Aorta (tissue), 5 donors: ENCODE results near the gene COL4A2. TPM values are rescaled to one million over a fixed set of nuclear protein-coding genes. Genes with fewer than 3 reads are reported as not detected.

ENCODE experiments used
- ATAC-seq: fragments of 200-7000 bp; cut with Tn5 transposase; one replicate; pipeline ENCODE4 v1.9.1; 2022; ENCODE audit warnings: moderate library complexity; ENCODE audit not compliant: low FRiP score
- DNase-seq, 2 donors: peaks; one replicate each; pipeline ENCODE4 v3.0.0-alpha.2; 2020
- H3K27ac ChIP-seq, 2 donors: one replicate each; pipeline ENCODE4 v1.5.1; 2013; ENCODE audit warnings: low read length in 2 of 2, mild to moderate bottlenecking in 2 of 2, moderate library complexity in 2 of 2, control low read depth in 1 of 2, inconsistent platforms in 1 of 2, low read depth in 1 of 2
- H3K27me3 ChIP-seq, 2 donors: one replicate each; pipeline ENCODE4 v1.6.1; 2013; ENCODE audit warnings: control low read depth in 1 of 2, low read length in 1 of 2, mild to moderate bottlenecking in 1 of 2, moderate library complexity in 1 of 2; ENCODE audit not compliant: insufficient read depth in 2 of 2, control insufficient read depth in 1 of 2
- H3K36me3 ChIP-seq, 2 donors: one replicate each; pipeline ENCODE4 v1.6.1; 2013; ENCODE audit warnings: control low read depth in 1 of 2, low read length in 1 of 2, mild to moderate bottlenecking in 1 of 2; ENCODE audit not compliant: insufficient read depth in 2 of 2, control insufficient read depth in 1 of 2
- H3K4me1 ChIP-seq, 2 donors: one replicate each; pipeline ENCODE4 v1.6.1; 2013; ENCODE audit warnings: low read length in 2 of 2, control low read depth in 1 of 2, mild to moderate bottlenecking in 1 of 2, moderate library complexity in 1 of 2; ENCODE audit not compliant: insufficient read depth in 2 of 2, control insufficient read depth in 1 of 2
- H3K4me3 ChIP-seq, 2 donors: one replicate each; pipeline ENCODE4 v1.5.1; 2013; ENCODE audit warnings: low read length in 2 of 2, control low read depth in 1 of 2, mild to moderate bottlenecking in 1 of 2
- H3K9me3 ChIP-seq: one replicate; pipeline ENCODE4 v1.6.1; 2013; ENCODE audit warnings: mild to moderate bottlenecking, low read length; ENCODE audit not compliant: control insufficient read depth
- WGBS, 2 donors: extraction: QIAGEN DNeasy Blood & Tissue Kit; methylation state at CpG; one replicate each; pipeline ENCODE4 v1.1.7; 2013; 5-methylcytosine and 5-hydroxymethylcytosine counted together
- intact Hi-C, 2 donors: fragments of 100-400 bp; cut with DNase I; formaldehyde crosslinking; loops; one replicate each; pipeline versions ENCODE4 v1.14.2 to v1.15.0; 2022
- polyA plus RNA-seq, 2 donors: library from polyadenylated mRNA; stranded (reverse); fragments of 200-250 nt; gene quantifications; one replicate each; pipeline ENCODE4 v1.2.3, GENCODE V29; 2013
- total RNA-seq, 2 donors: library from RNA; stranded (reverse); fragmentation: NEBNext Ultra II Directional; extraction: Animal tissue kit (Norgen Biotek cat#: 25700); gene quantifications; one replicate each; pipeline ENCODE4 v1.2.1, GENCODE V29; 2021
- donor health status: healthy with polysubstance abuse.
- donor health status: Bipolar disorder and iron deficiency.
- donor health status: DM: no; HTN: no; CAD: no.
- donor health status: DM: no; HTN: no; CAD: no.
- donor health status: DM: yes; HTN: yes; CAD: no.

Gene COL4A2
- total and polyA plus RNA-seq, 4 donors = 117 to 1,110 (median 681) TPM

DNA sequence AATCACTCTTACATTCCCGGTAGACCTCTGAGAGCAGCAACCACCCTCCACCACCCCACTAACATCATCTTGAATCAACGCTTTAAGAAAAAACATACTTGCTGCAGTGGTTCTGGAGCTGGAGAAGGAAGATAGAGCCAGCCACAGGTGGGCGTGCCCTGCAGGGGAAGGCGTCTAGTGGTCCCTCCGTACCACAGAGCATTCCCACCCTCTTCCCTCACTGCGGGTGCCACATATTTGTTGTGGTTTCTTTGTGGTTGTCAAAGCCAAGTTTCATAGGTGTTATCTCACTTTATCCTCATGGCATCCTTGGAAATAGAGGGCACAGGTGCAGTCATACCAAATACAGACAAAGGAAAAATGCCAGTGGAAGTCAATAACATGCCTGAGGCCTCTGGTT lies 22.2 kb downstream of the COL4A2 start:
- ATAC-seq (no peak), DNase-seq (no peak)
- Histone ChIP-seq H3K36me3 (no peaks in the 10 kb centered on the region), H3K27ac (peak overlapping the region; percentile 81 to 92), H3K4me3 (no peak overlapping the region), H3K9me3 (no peaks in the 10 kb centered on the region), H3K27me3 (no peaks in the 10 kb centered on the region), H3K4me1 (peaks cover 6 to 8% of the 10 kb centered on the region in 2 donors)
- intact Hi-C loops = loop anchor here in 1 of 2 donors (5.0 kb wide), 1 partner anchor 83 kb away; no protein-coding TSS in a partner anchor
- 19 to 38% methylated on average over 6 of the region's 6 CpGs for WGBS, 2 donors

DNA sequence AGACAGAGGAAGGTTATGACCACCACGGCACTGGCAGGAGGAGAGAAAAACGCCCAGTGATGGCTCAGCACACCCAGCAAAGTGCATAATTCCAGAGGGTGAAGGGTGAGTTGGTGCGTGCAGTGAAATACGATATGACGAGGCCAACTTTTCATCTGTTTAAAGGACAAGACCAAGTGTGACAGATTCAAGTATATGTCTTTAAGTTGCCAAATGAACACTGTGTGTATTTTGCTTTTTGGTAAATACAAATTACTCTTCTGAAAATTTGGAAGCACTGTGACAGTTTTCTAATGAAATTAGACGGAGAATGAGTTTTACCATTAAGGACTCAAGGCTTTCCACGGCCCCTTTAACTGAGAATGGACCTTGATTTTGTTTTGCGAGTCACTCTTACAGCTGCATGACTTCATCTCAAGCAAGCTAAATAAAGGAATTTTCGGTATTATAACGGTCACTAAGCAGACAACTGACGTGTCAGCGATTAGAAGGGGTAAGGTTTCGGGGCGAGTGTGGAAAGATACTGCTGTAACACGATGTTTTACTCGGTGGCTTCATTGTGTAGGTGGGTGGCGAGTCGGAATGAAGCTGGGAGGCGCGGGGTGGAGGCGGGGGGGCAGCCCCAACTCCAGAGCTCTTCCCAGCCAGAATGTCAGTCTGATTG lies 22.8 kb downstream of the COL4A2 start:
- no peaks in the 10 kb centered on the region for H3K9me3 ChIP-seq
- DNase-seq = peak in 1 of 2 donors; percentile 42
- peak overlapping the region in 1 of 2 donors; percentile 50 for H3K4me3 ChIP-seq
- ATAC-seq = peak; percentile 50
- intact Hi-C loops = loop anchor here in 1 of 2 donors (5.0 kb wide), 1 partner anchor 82 kb away; no protein-coding TSS in a partner anchor
- peak overlapping the region; percentile 92 to 97 for H3K27ac ChIP-seq
- no peaks in the 10 kb centered on the region for H3K27me3 ChIP-seq
- H3K36me3 ChIP-seq = no peaks in the 10 kb centered on the region
- WGBS, 2 donors = 4 to 19% methylated on average over 21 of the region's 21 CpGs
- peaks cover 6 to 8% of the 10 kb centered on the region in 2 donors for H3K4me1 ChIP-seq

DNA sequence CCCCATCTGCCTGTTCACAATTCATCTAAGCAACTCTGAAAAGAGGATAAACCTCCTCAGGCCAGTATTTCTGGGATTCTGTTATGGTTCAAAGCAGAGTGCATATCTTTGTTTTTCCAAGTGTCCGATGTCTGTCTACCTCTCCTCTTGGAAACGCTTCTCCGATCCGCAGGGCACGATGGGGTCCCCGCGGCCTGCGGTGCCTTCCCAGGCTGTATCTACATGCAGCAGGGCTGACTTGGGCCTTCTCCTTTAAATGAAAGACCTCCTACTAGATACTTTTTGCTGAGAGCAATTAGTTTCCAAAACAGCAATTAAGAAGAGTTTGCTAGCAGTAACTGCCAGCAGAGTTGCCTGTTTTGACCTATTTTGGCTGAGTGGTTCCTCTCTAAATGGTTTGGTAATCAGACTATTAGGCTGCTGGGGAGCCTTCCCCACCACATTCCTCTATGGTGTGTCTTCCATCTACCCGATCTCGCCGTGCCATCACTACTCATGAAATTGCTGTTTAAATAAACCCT lies 23.5 kb downstream of the COL4A2 start:
- Histone ChIP-seq H3K4me3 (peak overlapping the region in 1 of 2 donors; percentile 50), H3K9me3 (no peaks in the 10 kb centered on the region), H3K27me3 (no peaks in the 10 kb centered on the region), H3K36me3 (no peaks in the 10 kb centered on the region), H3K4me1 (peaks cover 6 to 8% of the 10 kb centered on the region in 2 donors), H3K27ac (peak overlapping the region; percentile 90 to 97)
- 18 to 39% methylated on average over 11 of the region's 11 CpGs for WGBS, 2 donors
- DNase-seq = peak in 1 of 2 donors; percentile 19
- intact Hi-C loops = no loop called here
- peak; percentile 6 for ATAC-seq

DNA sequence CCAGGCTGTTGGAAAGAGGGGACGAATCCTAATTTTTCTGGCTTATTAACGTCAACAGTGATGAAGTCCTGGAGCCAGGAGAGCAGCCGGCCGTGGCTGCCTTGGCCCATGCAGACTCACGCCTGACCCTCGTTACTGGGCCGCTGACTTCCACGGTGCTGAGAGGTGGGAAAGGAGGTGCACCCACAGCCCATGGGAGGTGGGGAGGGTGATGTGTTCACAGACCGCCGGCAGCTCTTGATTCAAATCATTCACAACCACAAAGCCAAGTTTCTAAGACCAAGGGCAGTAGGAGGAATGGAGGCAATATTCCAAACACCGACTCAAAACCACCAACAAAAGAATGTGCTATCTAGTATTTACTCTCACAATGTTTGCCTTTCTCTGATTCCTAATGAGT lies 24.3 kb downstream of the COL4A2 start:
- Histone ChIP-seq H3K9me3 (no peaks in the 10 kb centered on the region), H3K36me3 (no peaks in the 10 kb centered on the region), H3K27me3 (no peaks in the 10 kb centered on the region), H3K4me1 (peaks cover 7 to 8% of the 10 kb centered on the region in 2 donors), H3K27ac (peak overlapping the region in 1 of 2 donors; percentile 70), H3K4me3 (no peak overlapping the region)
- no peak for ATAC-seq
- DNase-seq = peak in 1 of 2 donors; percentile 46
- intact Hi-C loops = no loop called here
- 1 to 12% methylated on average over 11 of the region's 11 CpGs for WGBS, 2 donors

DNA sequence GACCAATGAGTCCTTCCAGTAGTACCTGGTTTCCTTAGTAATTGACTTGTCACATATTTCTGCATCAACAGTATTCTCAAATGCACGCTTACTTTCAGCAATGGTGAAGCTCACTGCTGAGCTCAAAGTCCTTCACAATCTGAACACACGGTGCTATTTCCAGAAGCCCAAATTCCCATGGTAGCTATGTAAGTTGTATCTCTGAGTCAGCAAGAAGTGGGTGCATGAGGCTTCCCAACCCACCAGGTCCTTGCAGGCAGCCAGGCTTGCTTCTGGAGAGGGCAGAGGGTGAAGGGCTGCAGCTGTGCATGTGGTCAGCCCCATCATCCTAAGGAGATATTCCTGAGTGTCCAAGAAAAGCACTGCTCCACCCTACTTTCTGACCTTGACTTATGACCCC lies 25.7 kb downstream of the COL4A2 start:
- ATAC-seq (no peak), DNase-seq (peak in 1 of 2 donors; percentile 24)
- Histone ChIP-seq H3K4me1 (peaks cover 10 to 11% of the 10 kb centered on the region in 2 donors), H3K4me3 (no peak overlapping the region), H3K9me3 (no peaks in the 10 kb centered on the region), H3K27me3 (no peaks in the 10 kb centered on the region), H3K27ac (peak overlapping the region in 1 of 2 donors; percentile 52), H3K36me3 (no peaks in the 10 kb centered on the region)
- intact Hi-C loops = no loop called here
- 42% methylated on average over 2 of the region's 2 CpGs for WGBS, 2 donors

DNA sequence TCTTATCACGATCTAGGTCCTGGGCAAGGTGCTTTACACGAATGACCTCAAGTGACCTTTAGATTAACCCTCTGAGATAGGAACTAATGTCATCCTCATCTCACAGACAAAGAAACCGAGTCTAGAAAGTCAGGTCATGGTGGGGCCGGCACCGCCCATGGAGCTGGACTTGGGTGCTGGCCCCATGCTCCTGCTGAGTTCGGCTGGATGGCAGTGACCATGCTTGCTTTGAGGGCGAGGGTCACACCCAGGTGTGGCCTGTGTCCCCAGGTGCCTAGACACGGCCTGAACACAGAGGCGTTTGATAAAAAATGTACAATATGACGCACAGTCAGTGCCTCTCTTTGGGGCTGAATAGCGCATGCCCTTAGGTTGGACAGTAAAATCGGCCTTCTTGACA lies 26.8 kb downstream of the COL4A2 start:
- Histone ChIP-seq H3K27ac (peak overlapping the region in 1 of 2 donors; percentile 70), H3K9me3 (no peaks in the 10 kb centered on the region), H3K36me3 (no peaks in the 10 kb centered on the region), H3K27me3 (no peaks in the 10 kb centered on the region), H3K4me3 (no peak overlapping the region), H3K4me1 (peaks cover 6 to 11% of the 10 kb centered on the region in 2 donors)
- DNase-seq (no peak), ATAC-seq (no peak)
- intact Hi-C loops = no loop called here
- WGBS, 2 donors = 85 to 87% methylated on average over 12 of the region's 12 CpGs

DNA sequence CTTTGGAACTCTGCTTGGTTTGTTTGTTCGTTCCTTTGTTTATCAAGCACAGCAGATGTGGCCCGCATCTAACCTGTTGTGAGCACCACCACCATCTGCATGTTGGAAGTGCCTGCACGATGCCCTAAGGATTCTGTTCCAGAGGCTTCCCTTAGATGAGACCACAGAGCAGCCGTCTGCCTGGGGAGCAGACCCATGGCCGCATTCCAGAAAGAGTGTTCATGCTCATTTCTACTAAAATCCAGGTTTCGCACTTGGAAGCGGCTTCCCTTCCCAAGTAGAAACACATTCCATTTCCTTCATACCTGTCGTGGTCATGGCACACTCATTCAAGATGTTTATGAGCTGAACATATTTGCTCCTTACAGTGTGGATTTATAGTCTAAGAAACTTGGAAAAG lies 27.2 kb downstream of the COL4A2 start:
- Histone ChIP-seq H3K36me3 (no peaks in the 10 kb centered on the region), H3K4me1 (peaks cover 7 to 11% of the 10 kb centered on the region in 2 donors), H3K9me3 (no peaks in the 10 kb centered on the region), H3K4me3 (no peak overlapping the region), H3K27ac (peak overlapping the region; percentile 1 to 70), H3K27me3 (no peaks in the 10 kb centered on the region)
- WGBS, 2 donors = 43 to 63% methylated on average over 8 of the region's 8 CpGs
- DNase-seq (no peak), ATAC-seq (no peak)
- intact Hi-C loops = no loop called here

DNA sequence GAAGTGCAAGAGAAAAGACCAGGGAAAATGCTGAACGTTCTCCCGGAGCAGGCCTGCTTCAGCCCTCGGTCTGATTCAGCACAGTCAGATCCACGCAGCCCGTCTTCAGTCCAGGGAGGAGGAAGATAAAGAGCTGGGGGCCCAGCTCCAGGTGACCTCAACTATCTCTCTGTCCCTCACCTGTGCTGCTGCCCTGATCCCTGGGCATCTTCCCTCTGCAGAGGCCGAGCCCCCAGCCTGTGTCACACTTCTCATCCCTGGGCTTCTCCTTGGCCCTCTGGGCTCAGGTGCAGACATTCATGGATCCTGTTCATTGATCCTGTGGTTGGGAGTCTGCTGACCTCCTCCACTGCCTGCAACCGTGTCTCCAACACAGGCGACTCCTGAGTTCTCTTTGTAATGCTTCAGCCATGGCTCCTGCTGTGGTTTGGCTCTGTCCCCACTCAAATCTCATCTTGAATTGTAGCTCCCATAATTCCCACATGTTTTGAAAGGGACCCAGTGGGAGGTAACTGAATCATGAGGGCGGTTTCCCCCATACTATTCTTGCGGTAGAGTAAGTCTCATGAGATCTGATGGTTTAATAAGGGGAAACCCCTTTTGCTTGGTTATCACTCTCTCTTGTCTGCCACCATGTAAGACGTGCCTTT lies 27.9 kb downstream of the COL4A2 start:
- peaks cover 7 to 11% of the 10 kb centered on the region in 2 donors for H3K4me1 ChIP-seq
- H3K9me3 ChIP-seq = no peaks in the 10 kb centered on the region
- ATAC-seq (no peak), DNase-seq (no peak)
- no peak overlapping the region for H3K4me3 ChIP-seq
- intact Hi-C loops = no loop called here
- no peaks in the 10 kb centered on the region for H3K36me3 ChIP-seq
- 69 to 85% methylated on average over 11 of the region's 11 CpGs for WGBS, 2 donors
- peak overlapping the region; percentile 1 to 46 for H3K27ac ChIP-seq
- no peaks in the 10 kb centered on the region for H3K27me3 ChIP-seq
